Right lobe of liver (tissue), 6 donors: ENCODE data around the gene GLIS1. TPM values are rescaled to one million over a fixed set of nuclear protein-coding genes. Genes with fewer than 3 reads are reported as not detected.

ENCODE experiments used
- ATAC-seq, 4 donors: fragments of 200-7000 bp; cut with Tn5 transposase; one replicate each; pipeline ENCODE4 v1.9.1; 2020; ENCODE audit warnings: mild to moderate bottlenecking in 4 of 4, moderate library complexity in 4 of 4
- DNase-seq, 3 donors: peaks; one replicate each; pipeline ENCODE4 v3.0.0-alpha.2; 2020
- H3K27ac ChIP-seq, 3 donors: fragments of 200-600 bp; one replicate each; pipeline ENCODE4 v1.8.0; 2022
- H3K27me3 ChIP-seq, 2 donors: fragments of 200-600 bp; one replicate each; pipeline ENCODE4 v1.8.0; 2022
- H3K36me3 ChIP-seq, 4 donors: fragments of 200-600 bp; sonication (generic) in 1 of 4; one replicate each; pipeline versions ENCODE4 v1.5.1 to v1.8.0; 2017 to 2022; ENCODE audit warnings: control low read depth in 1 of 4
- H3K4me1 ChIP-seq, 4 donors: fragments of 200-600 bp; sonication (generic) in 1 of 4; one replicate each; pipeline versions ENCODE4 v1.5.1 to v1.8.0; 2017 to 2022; ENCODE audit warnings: control low read depth in 1 of 4
- H3K4me3 ChIP-seq, 3 donors: fragments of 200-600 bp; one replicate each; pipeline ENCODE4 v1.8.0; 2022
- H3K9me3 ChIP-seq, 4 donors: fragments of 200-600 bp; sonication (generic) in 1 of 4; one replicate each; pipeline versions ENCODE4 v1.5.1 to v1.8.0; 2017 to 2022; ENCODE audit warnings: control low read depth in 1 of 4
- CTCF ChIP-seq, 4 donors: fragments of 200-600 bp in 3 of 4; fragments of 450-650 bp in 1 of 4; IDR thresholded peaks; one replicate each; pipeline versions ENCODE4 v1.5.1 to v1.8.0; 2016 to 2022; ENCODE audit warnings: antibody characterized with exemption in 4 of 4, mild to moderate bottlenecking in 2 of 4
- POLR2A ChIP-seq: fragments of 450-650 bp; IDR thresholded peaks from one replicate; pipeline ENCODE4 v1.6.1; 2017; ENCODE audit warnings: antibody characterized with exemption, mild to moderate bottlenecking
- WGBS: methylation state at CpG from one replicate; pipeline ENCODE4 v1.1.6; 2018; ENCODE audit warnings: low coverage, low lambda C conversion rate; ENCODE audit not compliant: insufficient coverage; ENCODE audit errors: missing lambda C conversion rate; 5-methylcytosine and 5-hydroxymethylcytosine counted together
- intact Hi-C, 2 donors: fragments of 100-400 bp; cut with DNase I; formaldehyde crosslinking; loops; one replicate each; pipeline versions ENCODE4 v1.11.2 to v1.14.1; 2022
- total RNA-seq, 6 experiments: library from RNA; depleted of rRNA in 2 of 6; stranded (reverse); fragments of >200 nt in 2 of 6; fragmentation: NEBNext Ultra II Directional in 3 of 6; extraction: Animal tissue kit (Norgen Biotek cat#: 25700) in 3 of 6; gene quantifications; one replicate each; pipeline versions ENCODE4 v1.1.0 to v1.2.4, GENCODE V29; 2016 to 2023
- donor health status: DM: no; HTN: yes; CAD: no.
- donor health status: DM: no; HTN: no; CAD: no.
- donor health status: DM: no; HTN: no; CAD: no.
- donor health status: DM: no; HTN: yes; CAD: no.
- donor health status: DM: no; HTN: yes; CAD: no.

Gene GLIS1
- total RNA-seq, 6 experiments from 2014 or later = not detected

- Histone ChIP-seq H3K27me3 (no peaks in the 10 kb centered on the region), H3K27ac (no peak overlapping the region), H3K4me1 (no peaks in the 10 kb centered on the region), H3K4me3 (no peak overlapping the region), H3K36me3 (no peaks in the 10 kb centered on the region), H3K9me3 (no peaks in the 10 kb centered on the region)
- TF ChIP-seq CTCF (IDR thresholded peaks at IDR 0.05) = no peak
- no peak for TF ChIP-seq POLR2A
- intact Hi-C loops = no loop called here
- no peak for DNase-seq
- 43% methylated on average over 1 of the region's 7 CpGs for WGBS
- ATAC-seq = no peak
These were observed 11.4 kb downstream of the GLIS1 start for GRCh38 chr1:53727461-53728092.

DNA sequence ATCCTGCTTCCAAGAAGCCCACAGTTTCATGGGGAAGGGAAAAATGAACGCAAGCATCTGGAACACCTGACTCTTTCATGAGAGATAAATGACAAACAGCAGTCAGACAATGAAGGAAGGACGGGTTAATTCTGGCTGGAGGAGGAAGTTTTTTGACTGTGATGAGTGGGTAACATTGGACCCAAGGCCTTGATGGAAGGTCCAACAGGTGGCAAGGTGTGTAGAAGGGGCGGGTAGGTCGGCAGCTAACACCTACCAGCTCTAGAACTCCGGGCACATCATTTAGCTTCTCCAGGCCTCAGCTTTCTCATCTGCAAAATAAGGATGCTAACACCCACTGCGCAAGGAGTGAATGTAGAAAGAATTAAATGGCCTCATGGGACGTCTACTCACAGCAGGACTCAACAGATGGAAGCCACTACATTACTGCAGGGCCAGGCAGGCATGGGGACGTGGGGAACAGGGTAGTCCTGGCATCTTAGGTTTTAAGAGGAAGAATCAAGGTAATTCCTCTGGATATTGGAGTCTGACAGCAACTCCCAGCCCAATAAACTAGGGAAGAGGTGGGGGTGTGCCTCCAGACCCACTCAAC, 12.9 kb downstream of the GLIS1 start:
- Histone ChIP-seq H3K36me3 (no peaks in the 10 kb centered on the region), H3K27me3 (no peaks in the 10 kb centered on the region), H3K4me3 (no peak overlapping the region), H3K4me1 (no peaks in the 10 kb centered on the region), H3K9me3 (no peaks in the 10 kb centered on the region), H3K27ac (no peak overlapping the region)
- TF ChIP-seq CTCF (IDR thresholded peaks at IDR 0.05) = no peak
- TF ChIP-seq POLR2A = no peak
- WGBS = 78% methylated on average over 8 of the region's 8 CpGs
- ATAC-seq (no peak), DNase-seq (no peak)
- intact Hi-C loops = no loop called here

- TF ChIP-seq CTCF (IDR thresholded peaks at IDR 0.05) (no peak), POLR2A (no peak)
- ATAC-seq = no peak
- intact Hi-C loops = no loop called here
- H3K27me3 ChIP-seq = no peaks in the 10 kb centered on the region
- no peak overlapping the region for H3K27ac ChIP-seq
- no peaks in the 10 kb centered on the region for H3K4me1 ChIP-seq
- no peak for DNase-seq
- no peaks in the 10 kb centered on the region for H3K9me3 ChIP-seq
- no peaks in the 10 kb centered on the region for H3K36me3 ChIP-seq
- no peak overlapping the region for H3K4me3 ChIP-seq
- 34% methylated on average over 4 of the region's 6 CpGs for WGBS
These were observed 13.7 kb downstream of the GLIS1 start for GRCh38 chr1:53725238-53725689.

DNA sequence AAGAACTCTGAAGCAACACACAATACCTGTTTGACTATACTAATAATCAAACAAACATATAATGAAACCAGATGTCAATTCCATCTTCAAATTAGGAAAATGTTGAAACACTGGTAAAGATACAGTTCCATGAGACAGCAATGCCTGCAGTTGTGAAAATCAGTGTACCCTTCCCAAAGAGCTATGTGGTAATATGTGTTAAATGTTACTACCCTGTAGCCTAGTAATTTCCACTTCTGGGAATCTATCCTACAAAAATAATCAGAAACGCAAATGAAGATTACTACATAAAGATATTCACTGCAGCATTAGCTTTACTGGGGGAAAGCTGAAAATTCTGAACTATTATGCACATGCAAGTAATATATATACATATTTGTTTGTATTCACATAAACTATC, 16.9 kb downstream of the GLIS1 start:
- intact Hi-C loops = no loop called here
- Histone ChIP-seq H3K27me3 (no peaks in the 10 kb centered on the region), H3K27ac (no peak overlapping the region), H3K4me1 (no peaks in the 10 kb centered on the region), H3K4me3 (no peak overlapping the region), H3K36me3 (no peaks in the 10 kb centered on the region), H3K9me3 (no peaks in the 10 kb centered on the region)
- 76% methylated on average over 1 of the region's 1 CpG for WGBS
- ATAC-seq = no peak
- no peak for TF ChIP-seq POLR2A
- TF ChIP-seq CTCF (IDR thresholded peaks at IDR 0.05) = no peak
- no peak for DNase-seq
